Hippocampal formation (tissue), 2 donors: ENCODE measurements around the gene LY6G6C.

Experiments used
- DNase-seq, 2 donors: peaks; one replicate each; lab custom pipeline; 2025; lab: John Stamatoyannopoulos, UW

LY6G6C gene

DNA sequence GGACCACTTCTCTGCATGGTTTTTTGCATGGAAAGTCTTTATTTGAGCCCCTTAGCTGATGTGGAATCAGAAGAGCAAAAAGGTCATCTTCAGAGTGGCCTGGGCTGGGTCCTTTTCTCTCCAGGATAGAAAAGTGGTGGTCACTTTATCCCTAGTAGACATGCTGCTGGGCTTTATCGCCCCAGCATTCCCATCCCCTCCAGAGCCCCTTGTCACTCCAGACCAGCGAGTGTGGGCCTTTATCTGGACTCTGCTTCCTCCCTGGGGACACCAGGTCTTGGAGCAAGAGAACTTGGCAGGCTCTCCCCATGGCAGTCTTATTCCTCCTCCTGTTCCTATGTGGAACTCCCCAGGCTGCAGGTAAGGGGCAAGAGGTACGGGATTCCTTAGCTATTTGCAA lies 14.9 kb downstream of the LY6G6C start, which contains the start of gene LY6G6F:
Gene LY6G6F (plus strand): TSS at position 268 of the 400 bp plus-strand sequence. CDS start 41 bp downstream, at position 309.
- no peak for DNase-seq

DNA sequence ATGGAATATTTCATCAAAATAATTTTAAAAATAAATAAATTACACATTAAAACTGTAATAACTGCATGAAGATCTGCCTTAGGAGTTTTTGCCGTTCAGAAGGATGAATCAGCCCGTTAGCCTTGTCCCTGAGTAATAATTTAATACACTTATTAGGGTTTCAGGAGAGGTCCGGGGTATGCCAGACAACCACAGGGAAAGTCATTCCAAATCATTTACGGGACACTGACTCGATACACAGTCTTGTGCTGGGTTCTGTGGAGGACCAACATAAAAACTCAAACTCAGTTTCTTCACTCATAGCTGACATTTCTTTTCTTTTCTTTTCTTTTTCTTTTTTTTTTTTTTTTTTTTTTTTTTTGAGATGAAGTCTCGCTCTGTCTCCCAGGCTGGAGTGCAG lies 15.6 kb downstream of the LY6G6C start:
- DNase-seq = no peak

DNA sequence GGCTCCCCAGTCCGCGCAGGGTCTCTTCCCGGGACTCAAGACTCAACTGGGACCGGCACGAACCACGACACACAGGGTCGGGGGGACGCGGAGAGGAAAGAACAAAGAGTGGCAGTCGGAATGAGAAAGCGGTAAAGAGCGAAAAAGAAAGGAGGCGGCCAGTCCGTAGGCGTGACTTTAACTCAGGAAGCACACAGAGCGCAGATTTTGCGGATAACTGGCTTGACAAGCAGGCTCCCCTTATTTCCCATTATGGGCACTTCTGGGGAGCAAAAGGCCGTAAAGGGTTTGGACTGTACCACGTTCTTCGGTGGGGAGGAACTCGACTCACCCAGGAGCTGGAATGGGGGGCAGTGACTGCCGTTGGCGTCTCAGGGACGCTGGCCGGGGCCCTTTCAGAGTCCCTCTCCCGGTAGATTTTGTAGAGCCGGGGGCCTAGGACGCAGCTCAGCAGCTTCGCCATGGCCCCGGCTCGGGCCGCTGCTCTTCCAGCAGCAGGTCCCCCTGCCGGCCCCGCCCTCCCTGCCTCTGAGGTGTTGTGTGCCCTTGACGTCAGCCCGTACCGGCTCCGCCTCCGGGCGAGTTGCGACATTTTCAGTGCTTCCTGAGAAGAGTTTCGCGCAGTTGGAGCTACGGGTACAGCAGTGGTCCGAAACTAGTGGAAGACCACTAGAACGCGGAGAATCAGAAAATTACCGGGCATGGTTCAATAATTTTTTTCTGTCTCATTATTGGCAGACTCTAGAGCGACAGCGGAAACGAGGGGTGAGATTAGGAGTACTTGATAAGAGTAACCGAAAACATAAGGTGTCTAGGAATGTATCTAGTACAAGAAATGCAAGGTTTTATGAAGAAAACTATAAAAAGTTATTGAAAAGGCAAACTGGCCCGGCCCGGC lies 18.5 kb downstream of the LY6G6C start, which contains the start of gene ABHD16A:
Gene ABHD16A (minus strand): TSS at position 506 of the 898 bp plus-strand sequence. CDS start 43 bp downstream, at position 463.
- DNase-seq = peak; percentile 94 to 97

DNA sequence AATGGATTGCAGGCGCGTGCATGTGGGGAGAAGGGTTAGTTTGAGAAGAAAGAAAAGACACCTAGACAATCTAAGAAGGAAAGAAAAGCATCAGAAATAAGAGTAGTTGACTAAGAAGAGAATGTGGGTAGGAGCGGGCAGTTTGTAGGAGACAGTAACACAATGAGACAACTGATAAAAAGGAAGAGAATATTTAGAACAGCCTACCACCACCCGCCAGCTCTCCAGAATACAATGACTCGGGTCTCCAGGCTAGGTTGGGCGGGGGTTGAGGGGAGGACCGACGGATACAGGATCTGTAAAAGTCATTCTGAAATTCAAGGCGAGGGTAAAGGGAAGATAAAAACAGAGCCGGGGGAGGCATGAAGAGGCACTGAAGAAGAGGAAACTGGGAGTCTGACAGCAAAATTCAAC lies 19.1 kb downstream of the LY6G6C start:
- no peak for DNase-seq

DNA sequence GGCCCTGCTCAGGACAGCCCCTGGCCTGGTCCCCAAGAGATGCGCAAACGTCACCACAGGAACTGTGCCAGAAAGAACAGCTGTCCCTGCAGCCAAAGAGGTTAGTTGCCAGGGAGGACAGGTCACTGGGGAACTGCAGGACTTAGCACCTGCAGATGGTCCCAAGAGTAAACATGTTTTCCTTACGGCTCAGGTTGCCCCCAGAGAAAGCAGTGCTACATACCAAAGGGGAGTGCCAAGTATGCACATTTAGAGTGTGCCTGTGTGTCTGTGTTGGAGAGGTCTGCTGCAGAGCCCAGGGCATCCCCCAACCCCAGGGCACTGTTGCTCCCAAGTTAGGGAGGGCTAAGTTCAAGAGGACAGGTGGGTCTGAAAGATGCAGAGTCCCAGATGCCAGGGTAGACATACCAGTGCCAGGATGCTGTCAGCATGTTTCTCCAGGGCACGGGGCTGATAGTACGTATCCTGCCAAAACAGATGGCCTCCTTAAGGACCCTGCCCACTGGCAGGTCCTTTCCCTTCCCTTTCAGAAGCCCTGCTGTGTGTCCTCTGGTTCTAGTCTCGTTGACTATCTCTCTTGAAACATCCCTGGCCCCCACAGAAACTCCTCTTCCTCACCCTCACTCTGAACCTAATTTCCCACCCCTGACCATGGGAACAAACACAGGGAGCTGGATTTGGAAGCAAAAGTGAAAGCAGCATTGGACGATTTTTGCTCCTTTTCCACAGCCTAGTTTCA lies 19.7 kb downstream of the LY6G6C start:
- no peak for DNase-seq

DNA sequence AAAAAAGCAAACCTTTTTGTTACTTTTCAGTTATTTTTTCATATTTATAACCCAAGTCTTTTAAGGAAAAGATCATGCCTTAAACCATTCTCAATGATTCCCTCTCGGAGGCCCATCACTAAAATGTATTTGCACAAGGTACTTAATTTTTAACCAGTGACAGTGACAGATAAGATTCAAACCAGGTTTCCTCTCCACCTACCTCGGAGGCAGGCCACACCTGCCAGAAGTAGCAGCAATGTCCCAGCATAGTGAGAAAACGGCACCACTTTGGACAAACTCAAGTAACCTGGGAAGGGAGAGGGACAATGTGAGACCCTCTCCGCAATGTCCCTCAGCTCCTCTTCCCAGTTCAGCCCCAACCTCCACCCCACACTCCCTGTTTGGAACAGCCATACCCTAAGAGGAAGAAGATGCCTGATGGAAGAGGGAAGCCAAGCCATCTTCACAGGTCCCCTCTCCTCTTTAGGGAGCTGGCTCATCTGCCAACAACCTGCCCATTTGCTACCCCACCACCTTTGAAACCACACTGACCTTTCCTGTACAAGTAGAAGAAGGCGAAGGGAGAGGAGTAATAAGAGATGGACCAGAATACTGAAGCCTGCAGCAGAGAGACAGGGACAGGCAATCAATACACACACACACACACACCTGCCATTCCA lies 20.7 kb downstream of the LY6G6C start:
- DNase-seq = no peak

DNA sequence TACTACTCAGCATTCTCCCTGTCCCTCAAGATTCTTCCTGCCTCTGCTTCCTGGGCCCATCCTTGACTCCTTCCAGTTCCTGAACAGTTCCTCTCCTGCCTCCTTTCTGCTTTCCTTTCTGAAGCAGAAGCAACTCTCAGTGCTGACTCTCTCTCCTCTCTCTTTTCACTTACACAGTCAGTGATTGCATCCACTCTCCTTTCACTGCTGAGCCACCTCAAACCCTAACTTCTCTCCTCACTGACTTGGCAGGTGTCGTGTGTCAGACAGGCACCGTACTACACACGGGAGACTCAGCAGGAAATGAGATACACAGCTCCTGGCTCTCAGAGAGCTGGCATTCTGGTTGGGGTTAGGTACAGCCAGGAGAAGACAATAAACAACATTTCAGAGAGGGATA lies 24.0 kb downstream of the LY6G6C start:
- DNase-seq = no peak

DNA sequence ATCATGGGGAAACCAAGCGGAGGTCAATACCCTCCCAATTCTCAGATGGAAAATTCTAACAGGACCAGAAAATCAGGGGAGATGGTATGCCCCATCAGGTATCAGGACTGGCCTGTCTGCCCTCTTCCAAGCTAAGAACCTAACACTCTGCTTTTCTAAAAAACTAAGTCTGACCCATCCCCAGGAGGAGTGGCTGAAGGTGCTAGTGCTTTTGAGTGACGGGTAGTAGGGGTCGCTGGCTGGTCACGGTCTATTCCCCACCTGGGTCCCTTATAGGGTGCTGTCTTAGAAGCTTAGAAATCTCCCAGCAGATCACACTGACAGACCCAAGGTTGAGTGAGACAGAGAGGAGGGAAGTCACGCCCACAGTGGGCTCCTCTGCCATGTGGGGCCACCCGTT lies 28.0 kb downstream of the LY6G6C start:
- no peak for DNase-seq

DNA sequence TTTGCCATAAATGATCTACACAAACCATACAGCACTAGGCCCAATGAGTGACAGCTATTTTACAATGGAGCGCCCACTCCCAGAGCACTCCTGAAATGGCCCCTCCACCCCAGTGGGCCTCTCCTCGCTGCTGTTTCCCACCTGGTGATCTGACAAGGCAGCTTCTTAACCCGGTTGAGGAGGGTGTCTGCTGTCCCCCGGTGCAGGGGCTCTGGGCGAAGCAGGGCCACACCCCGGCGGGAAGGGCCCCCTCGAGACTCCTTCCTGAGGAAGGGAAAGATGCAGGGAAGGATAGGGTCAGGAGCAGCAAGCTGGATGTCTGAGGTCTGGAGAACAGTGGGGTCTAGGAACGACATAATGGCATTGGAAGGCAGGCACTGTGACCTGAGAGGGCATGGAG lies 28.7 kb downstream of the LY6G6C start:
- no peak for DNase-seq

DNA sequence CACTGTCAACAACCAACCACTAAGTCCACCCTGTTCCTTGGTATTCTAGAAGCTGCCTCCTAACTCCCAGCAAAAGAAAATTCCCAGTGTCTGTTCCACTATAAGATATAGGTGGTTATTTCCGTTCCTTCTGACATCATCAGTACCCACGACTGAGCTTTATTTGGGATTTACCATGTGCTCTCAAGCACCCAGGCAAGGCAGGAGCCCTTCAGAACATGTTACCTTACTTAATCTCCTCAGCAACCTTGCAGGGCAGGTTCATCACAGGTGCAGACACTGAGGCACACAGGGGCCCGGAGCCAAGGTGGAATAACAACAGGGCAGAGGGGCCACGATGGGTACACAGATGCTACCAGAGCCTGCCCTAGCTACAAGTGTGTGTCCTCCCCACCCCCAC lies 29.2 kb downstream of the LY6G6C start:
- DNase-seq = no peak

DNA sequence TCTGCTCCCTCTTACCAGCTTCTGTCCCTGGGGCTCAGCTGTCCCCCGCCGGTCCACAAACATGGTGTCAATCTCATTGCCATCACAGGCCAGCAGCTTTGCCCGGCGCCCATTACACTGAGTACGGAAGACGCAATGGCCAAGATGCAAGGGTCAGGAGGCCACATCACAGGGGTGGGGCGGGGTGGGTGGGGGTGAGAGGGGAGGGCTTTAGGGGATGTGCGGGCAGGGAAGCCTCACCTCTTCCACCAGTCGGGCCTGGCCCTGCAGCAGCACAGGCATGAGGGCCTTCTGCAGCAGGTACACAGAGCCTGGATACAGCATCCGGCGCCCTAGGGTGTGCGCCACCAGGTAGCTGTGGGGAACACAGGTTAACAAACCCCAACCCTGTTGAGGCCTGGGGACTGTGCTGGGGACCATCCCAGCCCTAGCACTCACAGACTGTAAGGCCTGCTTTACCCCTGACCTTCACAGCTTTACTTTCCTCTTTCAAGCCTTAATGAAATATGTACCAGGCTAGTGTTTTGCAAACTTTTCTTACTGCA lies 29.9 kb downstream of the LY6G6C start:
- DNase-seq = no peak

DNA sequence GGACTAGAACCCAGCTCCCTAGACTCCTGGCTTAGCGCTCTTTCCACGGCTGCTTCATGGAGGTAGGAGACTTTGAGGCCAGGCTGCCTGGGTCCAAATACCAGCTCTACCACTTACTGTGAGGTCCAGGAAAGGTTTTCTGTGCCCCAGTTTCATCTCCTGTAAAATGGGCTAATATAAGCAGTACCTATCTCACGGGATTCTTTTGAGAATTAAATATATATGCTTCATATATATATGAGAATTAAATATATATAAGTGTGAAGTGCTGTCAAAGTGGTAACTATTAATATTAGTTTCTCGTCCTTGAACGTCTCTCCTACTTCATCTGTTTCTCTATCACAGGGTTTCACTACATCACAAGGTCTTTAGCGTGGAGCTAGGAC lies 30.5 kb downstream of the LY6G6C start:
- DNase-seq = no peak

DNA sequence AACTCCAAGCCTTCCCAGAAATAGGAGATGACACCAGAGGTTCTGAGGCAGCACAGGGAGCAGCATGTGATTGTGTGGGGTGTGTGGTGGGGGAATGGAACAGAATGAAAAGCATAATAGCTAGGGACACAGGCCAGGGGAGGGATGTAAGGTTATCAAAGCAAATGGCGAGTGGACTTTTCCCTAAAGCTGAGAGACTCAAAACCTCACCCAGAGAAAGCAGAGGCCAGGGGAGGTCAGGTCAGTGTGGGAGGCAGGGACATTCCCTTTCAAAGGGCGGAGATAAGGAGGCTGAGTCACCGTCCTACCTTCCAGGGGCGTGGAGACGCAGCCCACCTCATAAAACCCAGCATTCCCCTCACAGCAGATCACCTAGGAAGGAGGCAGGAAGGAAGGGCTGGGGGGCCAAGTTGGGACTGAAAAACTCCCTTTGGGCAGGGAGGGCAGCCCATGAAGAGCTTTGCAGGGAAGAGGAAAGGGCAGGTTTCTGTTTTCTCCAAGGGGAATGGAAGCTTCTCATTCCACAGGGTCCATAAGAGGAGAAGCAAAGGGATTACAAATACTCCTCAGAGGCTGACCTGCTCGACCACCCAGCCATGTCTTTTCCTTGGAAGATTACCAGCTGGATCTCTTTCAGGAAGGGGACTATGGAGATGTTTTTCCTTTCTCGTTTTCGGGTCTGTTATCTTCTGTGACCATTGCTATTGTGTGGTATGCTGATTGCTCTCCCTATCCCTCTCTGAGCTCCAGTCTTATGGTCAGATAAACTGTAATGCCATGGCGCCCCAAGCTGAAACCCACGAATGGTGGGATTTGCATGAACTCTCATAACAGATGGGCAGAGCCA lies 31.1 kb downstream of the LY6G6C start:
- no peak for DNase-seq

DNA sequence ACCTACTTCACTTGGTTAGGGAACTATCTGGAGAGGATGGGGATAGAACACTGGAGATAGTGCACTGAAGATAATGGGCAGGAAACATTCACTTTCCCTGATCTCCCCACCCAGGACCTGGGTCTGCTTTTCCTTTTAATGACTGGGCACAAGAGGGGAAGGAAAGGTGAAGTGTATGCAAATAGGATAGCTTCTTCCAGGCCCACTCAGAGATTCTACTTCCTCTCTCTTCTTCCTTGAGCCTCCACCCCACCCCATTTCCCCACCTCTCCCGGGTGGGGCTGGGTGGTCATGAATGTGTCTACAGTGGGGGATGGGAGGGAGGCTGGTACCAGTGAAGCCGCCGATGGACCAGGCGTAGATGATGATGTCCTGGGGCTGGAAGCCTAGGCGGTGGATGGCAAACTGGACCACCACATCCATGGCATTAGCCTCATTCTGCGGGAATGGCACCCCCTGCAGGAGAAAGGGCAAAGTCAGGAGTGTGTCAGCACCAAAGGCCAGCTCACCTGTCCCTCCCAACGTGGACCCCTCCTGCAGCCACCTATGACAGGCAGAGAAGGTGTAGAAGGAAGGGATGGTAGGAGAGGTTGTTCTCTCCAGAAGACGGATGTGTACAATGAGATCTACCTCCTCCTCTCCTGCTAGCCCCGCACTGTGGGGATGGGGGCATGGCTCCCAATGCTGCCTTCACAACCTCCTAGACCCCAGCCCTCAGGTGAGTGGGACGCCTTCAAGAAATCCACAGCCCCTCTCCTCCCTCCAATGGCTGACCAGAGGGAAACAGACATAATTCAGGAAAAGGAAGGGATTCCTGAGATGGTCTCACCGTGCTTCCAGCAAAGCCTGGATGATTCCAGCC lies 32.1 kb downstream of the LY6G6C start:
- DNase-seq = no peak

DNA sequence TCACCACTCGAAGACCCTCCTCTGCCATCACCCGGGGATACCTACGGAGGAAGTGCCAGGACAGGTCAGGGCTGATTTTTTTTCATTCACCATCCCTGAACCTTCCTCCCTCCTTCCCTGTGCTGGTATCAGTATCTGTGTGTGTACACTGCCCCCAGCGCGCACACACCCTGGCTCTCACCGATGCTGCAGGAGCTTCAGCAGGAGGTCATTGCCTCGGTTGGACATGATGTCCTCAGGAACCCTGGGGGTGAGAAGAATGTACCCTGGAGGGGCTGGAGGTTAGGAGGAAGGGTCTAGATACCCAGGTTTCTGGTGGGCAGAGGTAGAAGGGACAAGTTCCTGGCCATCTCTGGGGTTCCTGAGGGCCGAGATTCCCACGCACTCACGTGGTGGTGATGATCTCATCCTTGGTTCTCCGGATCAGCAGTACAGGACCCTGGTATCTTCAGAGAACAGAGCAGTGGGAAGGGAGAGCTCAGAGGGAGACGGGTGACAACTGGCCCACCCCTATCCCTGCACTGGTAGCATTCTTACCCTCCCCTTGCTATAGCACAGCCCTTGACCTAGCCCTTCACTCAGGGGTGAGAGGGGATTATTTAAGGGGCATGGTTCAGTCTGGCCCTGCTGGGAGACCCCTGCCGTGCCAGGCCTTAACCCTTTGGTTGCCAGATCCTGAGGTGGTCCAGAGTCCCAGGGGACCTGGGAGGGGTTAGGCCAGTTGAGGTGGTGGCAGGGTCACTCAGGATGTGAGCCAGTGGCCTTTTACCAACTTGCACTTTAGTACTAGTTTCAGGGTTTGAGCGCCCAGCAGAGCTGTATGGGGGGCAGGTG lies 33.5 kb downstream of the LY6G6C start:
- no peak for DNase-seq

DNA sequence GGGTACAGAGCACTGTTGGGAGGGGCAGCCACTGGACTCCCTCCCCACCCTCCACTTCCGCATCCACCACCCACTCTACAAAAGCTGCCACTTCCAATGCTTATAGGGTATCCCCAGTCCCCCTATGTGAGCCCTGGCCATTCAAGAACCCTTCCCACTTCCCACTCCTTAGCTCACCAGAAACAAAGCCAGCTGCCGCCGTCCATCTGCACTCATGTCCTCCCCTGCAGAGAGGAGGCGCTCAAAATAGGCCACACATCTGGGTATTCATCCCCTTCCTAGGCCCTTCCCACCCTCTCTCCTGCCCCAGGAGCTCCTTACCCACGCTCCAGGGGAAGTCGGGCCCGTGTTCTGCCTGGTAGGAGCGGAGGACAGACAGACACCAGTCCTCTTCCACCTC lies 34.2 kb downstream of the LY6G6C start:
- DNase-seq = no peak

DNA sequence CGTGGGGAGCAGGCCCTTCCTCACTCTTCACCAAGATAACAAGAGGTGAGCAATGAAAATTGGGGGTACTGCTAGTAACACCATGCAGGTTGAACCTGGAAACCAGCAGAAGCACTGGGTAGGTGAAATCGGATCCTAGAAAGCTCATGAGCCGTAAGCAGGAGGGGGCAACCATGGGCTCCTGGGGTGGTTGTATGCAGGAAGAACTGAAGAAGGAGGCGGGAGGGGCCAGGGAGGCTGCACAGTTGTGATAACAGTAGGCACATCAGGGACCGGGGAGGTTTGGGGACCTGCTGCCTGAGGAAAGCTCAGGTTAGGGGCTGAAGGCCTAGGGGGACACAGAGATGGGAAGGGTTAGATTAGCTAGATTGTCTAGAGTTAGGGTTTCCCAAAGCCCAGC lies 35.1 kb downstream of the LY6G6C start:
- no peak for DNase-seq

DNA sequence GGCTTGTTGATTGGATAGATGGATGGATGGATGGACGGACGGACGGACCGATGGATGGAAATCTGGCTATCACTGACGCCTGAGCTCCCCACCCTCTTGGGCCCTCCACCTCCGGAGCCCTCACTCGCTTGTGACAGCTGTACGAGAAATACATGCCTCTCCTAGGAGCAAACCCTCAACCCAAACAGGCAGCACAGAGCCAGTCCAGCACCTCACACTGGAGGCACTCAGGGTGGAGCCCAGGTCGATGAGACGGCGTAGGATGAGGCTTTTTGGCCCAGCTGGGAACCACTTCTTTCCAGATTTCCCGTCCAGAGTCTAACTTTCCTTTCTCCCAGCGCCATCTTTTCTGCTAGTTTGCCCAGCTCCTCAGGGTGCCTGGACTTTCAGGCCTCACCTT lies 38.0 kb downstream of the LY6G6C start:
- no peak for DNase-seq

DNA sequence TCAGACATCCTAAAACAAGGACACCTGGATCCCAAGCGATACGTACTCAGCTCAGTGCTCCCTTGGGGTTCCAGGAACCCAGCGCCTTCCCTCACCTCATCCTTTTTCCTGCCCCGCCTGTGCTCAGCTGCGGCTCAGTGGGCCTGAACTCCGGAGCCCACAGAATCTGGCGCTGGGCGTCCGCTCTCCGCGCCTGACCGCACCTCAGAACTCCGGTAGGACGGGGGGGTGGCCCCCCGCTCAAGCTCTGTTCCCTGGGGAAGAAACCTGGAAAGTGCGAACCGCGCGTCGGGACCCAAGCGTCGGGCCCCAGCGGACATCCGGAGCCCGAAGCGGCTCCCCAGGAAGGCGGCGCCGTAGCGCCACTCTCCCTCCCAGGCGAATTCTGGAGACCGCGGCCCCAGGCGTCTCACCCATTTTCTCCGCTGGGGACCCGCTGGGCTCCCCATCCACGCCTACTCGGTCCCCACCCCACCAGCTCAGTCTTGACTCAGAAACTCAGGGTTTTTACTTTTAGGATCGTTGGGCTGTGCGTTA lies 40.3 kb downstream of the LY6G6C start:
- peak in 1 of 2 donors; percentile 23 for DNase-seq
